Heart left ventricle (tissue), 16 donors: ENCODE data around the gene TNNC1. TPM values are rescaled to one million over a fixed set of nuclear protein-coding genes. Genes with fewer than 3 reads are reported as not detected.

ENCODE experiments used
- ATAC-seq, 4 donors: fragments of 200-7000 bp; cut with Tn5 transposase; one replicate each; pipeline ENCODE4 v1.9.1; 2020 to 2022; ENCODE audit warnings: moderate library complexity in 4 of 4, mild to moderate bottlenecking in 3 of 4, moderate number of reproducible peaks in 1 of 4
- DNase-seq, 5 donors: peaks; one replicate each; pipeline ENCODE4 v3.0.0-alpha.2; 2020
- H3K27ac ChIP-seq, 12 donors: fragments of 200-600 bp; sonication (generic) in 4 of 12; one replicate each; pipeline versions ENCODE4 v1.5.0 to v1.8.0; 2016 to 2022; ENCODE audit warnings: mild to moderate bottlenecking in 2 of 12
- H3K27me3 ChIP-seq, 9 donors: fragments of 200-600 bp; sonication (generic) in 2 of 9; one replicate each; pipeline versions ENCODE4 v1.5.1 to v1.8.0; 2016 to 2022; ENCODE audit warnings: mild to moderate bottlenecking in 3 of 9
- H3K36me3 ChIP-seq, 9 donors: fragments of 200-600 bp; sonication (generic) in 2 of 9; one replicate each; pipeline versions ENCODE4 v1.5.0 to v1.8.0; 2018 to 2022; ENCODE audit warnings: mild to moderate bottlenecking in 2 of 9
- H3K4me1 ChIP-seq, 12 donors: fragments of 200-600 bp; sonication (generic) in 4 of 12; one replicate each; pipeline versions ENCODE4 v1.5.0 to v1.8.0; 2016 to 2022; ENCODE audit warnings: mild to moderate bottlenecking in 3 of 12
- H3K4me3 ChIP-seq, 12 donors: fragments of 200-600 bp; sonication (generic) in 4 of 12; one replicate each; pipeline versions ENCODE4 v1.5.0 to v1.8.0; 2017 to 2022; ENCODE audit warnings: mild to moderate bottlenecking in 9 of 12, moderate library complexity in 4 of 12
- H3K9me3 ChIP-seq, 12 donors: fragments of 200-600 bp; sonication (generic) in 4 of 12; one replicate each; pipeline versions ENCODE4 v1.5.0 to v1.8.0; 2016 to 2022; ENCODE audit warnings: mild to moderate bottlenecking in 1 of 12
- POLR2A ChIP-seq, 2 donors: fragments of 450-650 bp; IDR thresholded peaks; one replicate each; pipeline ENCODE4 v1.6.1; 2017; ENCODE audit warnings: antibody characterized with exemption in 2 of 2, mild to moderate bottlenecking in 2 of 2, moderate library complexity in 2 of 2
- whole genome bisulfite sequencing, 4 donors: extraction: QIAGEN DNeasy Blood & Tissue Kit in 2 of 4; methylation state at CpG; one replicate each; pipeline versions ENCODE4 v1.1.5 to v1.1.7; 2013 to 2018; 5-methylcytosine and 5-hydroxymethylcytosine counted together
- intact Hi-C, 10 donors: fragments of 100-400 bp; cut with DNase I; formaldehyde crosslinking; loops; one replicate each; pipeline versions ENCODE4 v1.11.1 to v1.14.2; 2022
- polyA plus RNA-seq, 2 donors: library from polyadenylated mRNA; stranded (reverse); fragments of 200-250 nt; gene quantifications; one replicate each; pipeline ENCODE4 v1.2.3, GENCODE V29; 2013
- total RNA-seq, 9 donors: library from RNA; depleted of rRNA in 2 of 9; stranded (reverse); fragments of >200 nt in 2 of 9; fragmentation: NEBNext Ultra II Directional in 3 of 9; extraction: Animal tissue kit (Norgen Biotek cat#: 25700) in 3 of 9; gene quantifications; one replicate each; pipeline versions ENCODE4 v1.1.0 to v1.2.4, GENCODE V29; 2016 to 2023
- TF ChIP-seq, protein P1 (sequence below), 12 donors: fragments of 200-600 bp; sonication (generic) in 4 of 12; IDR thresholded peaks; one replicate each; pipeline versions ENCODE4 v1.5.0 to v1.8.0; 2018 to 2022; ENCODE audit warnings: antibody characterized with exemption in 12 of 12, mild to moderate bottlenecking in 5 of 12
- donor health status: ischemic (EF 13 %, LVEDD 7.1; RV severe dilation, severe dysfunction).
- donor health status: healthy with polysubstance abuse.
- donor health status: DM: no; HTN: yes; CAD: no.
- donor health status: DM: no; HTN: no; CAD: no.
- donor health status: ischemic (EF 25% LVEDD 6.9; RV normal size, moderate dysfunction).
- donor health status: ischemic (EF 25% LVEDD 5.7; RV mildly dilated, moderate dysfunction).
- donor health status: healthy.
- donor health status: DM: yes; HTN: yes; CAD: no.
- donor health status: ischemic (EF 35%, LVEDD 5.7; RV mildly dilated, moderate dysfunction).
- donor health status: nonischemic (EF 11% LVEDD 7.7; RV severe dilation, severe dysfunction).
- donor health status: DM: yes; HTN: yes; CAD: no.
- donor health status: PGD.
- donor health status: ischemic (EF 29% LVEDD 5.4; RV normal size, mild dysfunction).
- donor health status: nonischemic (EF 23%, LVEDD 6.1; RV moderate dilation, normal function).

Gene TNNC1
- total and polyA plus RNA-seq, 11 donors, result 4,301 to 20,003 (median 8,364) TPM

DNA sequence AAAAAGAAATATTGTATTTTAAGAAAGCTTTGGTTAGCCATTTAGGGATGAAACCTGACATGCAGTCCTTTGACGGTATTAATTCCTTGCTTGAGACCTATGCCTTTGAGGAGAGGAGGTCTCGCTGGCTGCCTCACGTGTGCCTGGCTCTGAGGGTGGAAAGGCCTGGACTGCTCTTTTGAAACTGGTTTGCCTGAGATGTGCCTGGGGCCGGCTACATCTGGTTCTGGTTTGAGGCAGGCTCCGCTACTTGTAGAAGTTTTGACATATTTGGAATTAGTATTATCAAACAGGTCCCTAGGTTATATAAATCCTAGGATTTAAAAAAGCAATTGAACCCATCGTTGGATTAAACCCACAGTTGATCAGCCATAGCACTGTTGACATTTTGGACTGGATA is 8.0 kb upstream of the TNNC1 start:
- H3K36me3 ChIP-seq, result peaks cover 0 to 88% (median 83%) of the 10 kb centered on the region in 9 donors
- intact Hi-C loops, result no loop called here
- TF ChIP-seq POLR2A (IDR thresholded peaks at IDR 0.05), result no peak
- TF ChIP-seq, protein P1, sequence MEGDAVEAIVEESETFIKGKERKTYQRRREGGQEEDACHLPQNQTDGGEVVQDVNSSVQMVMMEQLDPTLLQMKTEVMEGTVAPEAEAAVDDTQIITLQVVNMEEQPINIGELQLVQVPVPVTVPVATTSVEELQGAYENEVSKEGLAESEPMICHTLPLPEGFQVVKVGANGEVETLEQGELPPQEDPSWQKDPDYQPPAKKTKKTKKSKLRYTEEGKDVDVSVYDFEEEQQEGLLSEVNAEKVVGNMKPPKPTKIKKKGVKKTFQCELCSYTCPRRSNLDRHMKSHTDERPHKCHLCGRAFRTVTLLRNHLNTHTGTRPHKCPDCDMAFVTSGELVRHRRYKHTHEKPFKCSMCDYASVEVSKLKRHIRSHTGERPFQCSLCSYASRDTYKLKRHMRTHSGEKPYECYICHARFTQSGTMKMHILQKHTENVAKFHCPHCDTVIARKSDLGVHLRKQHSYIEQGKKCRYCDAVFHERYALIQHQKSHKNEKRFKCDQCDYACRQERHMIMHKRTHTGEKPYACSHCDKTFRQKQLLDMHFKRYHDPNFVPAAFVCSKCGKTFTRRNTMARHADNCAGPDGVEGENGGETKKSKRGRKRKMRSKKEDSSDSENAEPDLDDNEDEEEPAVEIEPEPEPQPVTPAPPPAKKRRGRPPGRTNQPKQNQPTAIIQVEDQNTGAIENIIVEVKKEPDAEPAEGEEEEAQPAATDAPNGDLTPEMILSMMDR (IDR thresholded peaks at IDR 0.05), result no peak
- H3K4me1 ChIP-seq, result peaks cover 0 to 13% (median 4%) of the 10 kb centered on the region in 12 donors
- no peak overlapping the region for H3K4me3 ChIP-seq
- no peaks in the 10 kb centered on the region for H3K9me3 ChIP-seq
- no peak overlapping the region for H3K27ac ChIP-seq
- 77 to 89% (median 83%) methylated on average over 6 of the region's 6 CpGs for WGBS, 4 donors
- no peak for ATAC-seq
- peak in 1 of 5 donors; percentile 28 for DNase-seq
- no peaks in the 10 kb centered on the region for H3K27me3 ChIP-seq

DNA sequence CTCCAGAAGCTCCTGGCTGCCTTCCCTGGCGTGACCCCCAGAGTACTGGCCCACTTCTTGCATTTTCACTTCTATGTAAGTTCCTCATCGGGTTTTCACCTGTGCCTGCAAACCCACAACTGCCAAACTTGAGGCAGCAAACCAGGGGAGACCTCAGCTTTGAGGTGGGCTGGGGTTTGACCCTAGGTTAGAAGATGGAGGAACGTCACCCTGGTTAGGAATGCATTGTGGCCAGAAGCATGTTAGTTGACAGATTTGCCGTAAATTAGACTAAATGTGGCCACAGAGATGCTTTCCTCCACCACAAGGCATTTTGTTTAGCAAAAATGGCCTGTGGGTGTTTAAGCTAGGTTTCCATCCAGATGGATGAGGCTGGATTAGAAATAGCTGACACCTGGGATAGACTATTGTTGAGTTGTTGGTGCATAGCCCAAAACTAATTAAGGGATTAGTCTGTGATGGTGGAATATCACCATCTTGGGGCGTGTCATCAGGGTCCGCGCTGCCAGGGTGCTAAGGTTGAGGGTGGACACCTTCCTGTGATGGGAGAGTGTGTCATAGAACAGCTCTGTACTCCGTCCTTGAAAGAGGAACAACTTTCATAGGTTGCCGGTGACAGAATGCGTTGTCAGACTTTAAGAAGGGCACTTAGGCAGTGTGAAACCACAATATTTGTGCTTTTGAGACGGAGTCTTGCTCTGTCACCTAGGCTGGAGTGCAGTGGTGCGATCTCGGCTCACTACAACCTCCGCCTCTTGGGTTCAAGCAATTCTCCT is 5.1 kb upstream of the TNNC1 start:
- TF ChIP-seq POLR2A (IDR thresholded peaks at IDR 0.05), result no peak
- TF ChIP-seq, protein P1 (IDR thresholded peaks at IDR 0.05), result no peak
- no peak for DNase-seq
- peaks cover 0 to 67% (median 63%) of the 10 kb centered on the region in 9 donors for H3K36me3 ChIP-seq
- intact Hi-C loops, result loop anchor here in 2 of 10 donors (5.0 to 10.0 kb wide), 2 partner anchors 78 to 226 kb away; partner anchors contain the start of genes GNL3 (in 1 of the 2), PBRM1 (in 1 of the 2) and UQCC5 (in 1 of the 2)
- WGBS, 4 donors, result 94 to 96% (median 96%) methylated on average over 14 of the region's 14 CpGs
- no peaks in the 10 kb centered on the region for H3K9me3 ChIP-seq
- peaks cover 0 to 36% (median 22%) of the 10 kb centered on the region in 12 donors for H3K4me1 ChIP-seq
- ATAC-seq, result no peak
- H3K4me3 ChIP-seq, result no peak overlapping the region
- H3K27me3 ChIP-seq, result no peaks in the 10 kb centered on the region
- no peak overlapping the region for H3K27ac ChIP-seq

DNA sequence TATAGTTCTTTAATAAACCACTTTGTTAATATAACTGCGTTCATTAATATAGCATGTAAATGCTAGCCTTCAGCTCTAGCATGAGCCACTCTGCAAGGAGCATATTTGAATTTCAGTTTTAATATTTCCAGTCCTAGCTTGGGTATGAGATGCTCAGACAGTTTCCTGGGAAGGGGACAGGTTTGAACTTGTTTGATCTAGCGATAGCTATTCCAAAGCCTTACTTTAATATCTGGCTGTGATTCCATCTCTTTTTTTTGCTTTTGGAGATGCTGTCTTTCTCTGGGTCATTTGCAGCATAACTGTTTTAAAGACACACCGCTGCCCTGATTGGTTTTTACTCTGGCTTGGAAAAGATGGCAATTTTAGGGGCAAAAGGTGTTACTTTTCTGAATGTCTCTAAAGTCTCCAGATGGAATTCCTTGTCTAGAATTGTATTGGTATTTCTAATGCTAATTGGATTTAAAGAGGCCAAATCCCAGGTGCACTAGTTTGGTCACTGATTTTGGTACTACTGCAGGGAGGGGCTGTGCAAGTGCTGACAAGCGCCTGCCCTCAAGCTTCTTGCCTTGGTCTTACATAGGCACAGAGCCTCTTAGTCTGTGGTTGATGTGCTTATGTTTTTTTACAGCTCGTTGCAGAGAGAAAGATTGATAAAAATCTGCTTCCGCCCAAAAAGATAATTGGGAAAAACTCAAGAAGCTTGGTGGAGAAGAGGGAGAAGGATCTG is 4.4 kb upstream of the TNNC1 start:
- ATAC-seq (no peak), DNase-seq (no peak)
- Histone ChIP-seq H3K4me1 (peaks cover 0 to 36% (median 22%) of the 10 kb centered on the region in 12 donors), H3K36me3 (peaks cover 0 to 62% (median 56%) of the 10 kb centered on the region in 9 donors), H3K4me3 (no peak overlapping the region), H3K27ac (no peak overlapping the region), H3K27me3 (no peaks in the 10 kb centered on the region), H3K9me3 (no peaks in the 10 kb centered on the region)
- intact Hi-C loops, result loop anchor here in 2 of 10 donors (5.0 to 10.0 kb wide), 2 partner anchors 79 to 227 kb away; partner anchors contain the start of genes GNL3 (in 1 of the 2), PBRM1 (in 1 of the 2) and UQCC5 (in 1 of the 2)
- TF ChIP-seq, protein P1 (IDR thresholded peaks at IDR 0.05), result no peak
- TF ChIP-seq POLR2A (IDR thresholded peaks at IDR 0.05), result no peak
- WGBS, 4 donors, result 76 to 80% (median 78%) methylated on average over 6 of the region's 6 CpGs

DNA sequence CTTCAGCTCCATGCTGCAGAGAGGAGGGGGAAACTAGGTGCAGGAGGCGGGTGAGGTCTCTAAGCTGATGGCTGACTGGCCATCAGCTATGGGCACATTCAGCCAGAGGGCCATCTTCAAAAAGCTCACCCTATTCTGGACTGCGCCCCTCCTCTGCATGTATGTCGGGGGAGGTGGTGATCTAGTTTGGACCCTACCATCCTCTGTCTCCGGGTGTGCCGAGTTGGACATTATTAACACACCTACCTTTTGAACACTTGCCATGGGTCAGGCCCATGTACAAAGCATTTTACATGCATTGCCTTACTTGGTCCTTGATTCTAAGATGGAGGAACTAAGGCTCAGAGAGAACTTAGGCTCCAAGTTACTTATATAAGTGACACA is 3.0 kb upstream of the TNNC1 start:
- H3K36me3 ChIP-seq, result peaks cover 0 to 49% (median 45%) of the 10 kb centered on the region in 9 donors
- no peaks in the 10 kb centered on the region for H3K9me3 ChIP-seq
- no peak for DNase-seq
- intact Hi-C loops, result loop anchor here in 2 of 10 donors (5.0 to 10.0 kb wide), 2 partner anchors 81 to 228 kb away; partner anchors contain the start of genes GNL3 (in 1 of the 2), PBRM1 (in 1 of the 2) and UQCC5 (in 1 of the 2)
- H3K27ac ChIP-seq, result peak overlapping the region in 11 of 12 donors; percentile 85 to 99 (median 93)
- H3K4me3 ChIP-seq, result peak overlapping the region in 11 of 12 donors; percentile 57 to 92 (median 81)
- ATAC-seq, result no peak
- H3K27me3 ChIP-seq, result no peaks in the 10 kb centered on the region
- peaks cover 0 to 33% (median 22%) of the 10 kb centered on the region in 12 donors for H3K4me1 ChIP-seq
- TF ChIP-seq, protein P1 (IDR thresholded peaks at IDR 0.05), result no peak
- TF ChIP-seq POLR2A (IDR thresholded peaks at IDR 0.05), result no peak
- WGBS, 4 donors, result 60 to 72% (median 64%) methylated on average over 4 to 5 of the region's 5 CpGs
